ENCODE data around the gene ZEB2. TPM values are rescaled to one million over a fixed set of nuclear protein-coding genes. Genes with fewer than 3 reads are reported as not detected.

Gene ZEB2
- total and polyA plus RNA-seq, 2 of the 8 experiments (the other 6 are each of a cell fraction or from before 2014, with no cell fraction given) = 0.38 TPM; not detected in 1

- no peak for TF ChIP-seq KDM5A (IDR thresholded peaks at IDR 0.05; ENCODE audit: low read length)
- no peak for TF ChIP-seq RFX5 (IDR thresholded peaks at IDR 0.05; ENCODE audit: borderline replicate concordance, low read depth, low read length)
- TF ChIP-seq GTF2F1 (IDR thresholded peaks at IDR 0.05; ENCODE audit: borderline replicate concordance, low read depth, low read length) = no peak
- no peak for TF ChIP-seq TEAD4 (IDR thresholded peaks at IDR 0.05; ENCODE audit: low read depth, low read length)
- TF ChIP-seq SP1 (IDR thresholded peaks at IDR 0.05; ENCODE audit: low read depth, low read length) = no peak
- TF ChIP-seq TAF7 (optimal IDR thresholded peaks at IDR 0.05; ENCODE audit: borderline replicate concordance, low read depth, low read length) = no peak
- no peak for TF ChIP-seq BCL11A (IDR thresholded peaks at IDR 0.05; ENCODE audit: low read depth in 2 of 2, low read length in 2 of 2)
Measured at GRCh38 chr2:144502369-144502768, 17.6 kb downstream of the ZEB2 start (continued).
